WTC11 (cell line): ENCODE data around the gene OGFOD1. TPM values are rescaled to one million over a fixed set of nuclear protein-coding genes. Genes with fewer than 3 reads are reported as not detected.

Source experiments
- ATAC-seq: fragments of 200-7000 bp; cut with Tn5 transposase; 2 replicates; pipeline ENCODE4 v1.10.0; 2021; ENCODE audit warnings: mild to moderate bottlenecking, moderate library complexity
- CTCF ChIA-PET: fragments of 300-600 bp; sonication (Branson Sonifier 250); formaldehyde crosslinking; loops from one replicate; lab custom pipeline; 2021; ENCODE audit warnings: antibody characterized with exemption; lab: Charles Lee
- POLR2A ChIA-PET: fragments of 350-600 bp; sonication (Branson Sonifier 250); formaldehyde crosslinking; loops from one replicate; lab custom pipeline; 2021; ENCODE audit warnings: antibody characterized with exemption; lab: Charles Lee
- DNase-seq: peaks from one replicate; pipeline ENCODE4 v3.0.0; 2021; ENCODE audit warnings: low spot score
- H3K27ac Mint-ChIP-seq: 2 replicates; pipeline ENCODE4 v1.8.0; 2021; ENCODE audit warnings: mixed read lengths
- H3K27me3 Mint-ChIP-seq: 2 replicates; pipeline ENCODE4 v1.8.0; 2021; ENCODE audit warnings: low read depth, mild to moderate bottlenecking, moderate library complexity, mixed read lengths
- H3K36me3 Mint-ChIP-seq: 2 replicates; pipeline ENCODE4 v1.8.0; 2021; ENCODE audit warnings: mixed read lengths
- H3K4me1 Mint-ChIP-seq: 2 replicates; pipeline ENCODE4 v1.8.0; 2022; ENCODE audit warnings: mixed read lengths
- H3K4me3 Mint-ChIP-seq: 2 replicates; pipeline ENCODE4 v1.8.0; 2021; ENCODE audit warnings: mild to moderate bottlenecking, moderate library complexity, mixed read lengths
- H3K9me3 Mint-ChIP-seq: 2 replicates; pipeline ENCODE4 v1.8.0; 2021; ENCODE audit warnings: mixed read lengths
- ELF4 ChIP-seq: sonication (generic); formaldehyde crosslinking; IDR thresholded peaks from 2 replicates; pipeline ENCODE4 v1.8.1; 2022; ENCODE audit warnings: low read depth, mild to moderate bottlenecking, moderate library complexity, missing genetic modification reagents
- FOXP1 ChIP-seq: sonication (generic); formaldehyde crosslinking; IDR thresholded peaks from 2 replicates; pipeline ENCODE4 v1.8.0; 2022; ENCODE audit warnings: missing genetic modification reagents, mild to moderate bottlenecking, moderate library complexity, borderline replicate concordance
- GTF2I ChIP-seq: fragments of 250-450 bp; sonication (Bioruptor Pico); conservative IDR thresholded peaks from 2 replicates; pipeline ENCODE4 v1.4.0; 2021; ENCODE audit warnings: mild to moderate bottlenecking
- KAT7 ChIP-seq: sonication (generic); formaldehyde crosslinking; IDR thresholded peaks from 2 replicates; pipeline ENCODE4 v1.8.1; 2023; ENCODE audit warnings: missing genetic modification reagents, mild to moderate bottlenecking, borderline replicate concordance
- NFE2L1 ChIP-seq: sonication (generic); formaldehyde crosslinking; IDR thresholded peaks from 2 replicates; pipeline ENCODE4 v1.8.1; 2023; ENCODE audit warnings: missing genetic modification reagents
- NR2C2 ChIP-seq: sonication (generic); formaldehyde crosslinking; IDR thresholded peaks from 2 replicates; pipeline ENCODE4 v1.8.0; 2022; ENCODE audit warnings: mild to moderate bottlenecking, missing genetic modification reagents
- RORB ChIP-seq: fragments of 250-450 bp; sonication (Bioruptor Pico); IDR thresholded peaks from 2 replicates; pipeline ENCODE4 v1.9.0; 2021; ENCODE audit warnings: mild to moderate bottlenecking
- total RNA-seq: library from RNA; stranded (reverse); gene quantifications from 3 replicates; pipeline ENCODE4 v1.2.3, GENCODE V29; 2021
- TF ChIP-seq, protein P1 (sequence below): sonication (generic); formaldehyde crosslinking; IDR thresholded peaks from 2 replicates; pipeline ENCODE4 v1.8.1; 2023; ENCODE audit warnings: mild to moderate bottlenecking, missing genetic modification reagents
- TF ChIP-seq, protein P2 (sequence below): sonication (generic); formaldehyde crosslinking; IDR thresholded peaks from 2 replicates; pipeline ENCODE4 v1.8.0; 2022; ENCODE audit warnings: missing genetic modification reagents
- TF ChIP-seq, protein P3 (sequence below): sonication (generic); formaldehyde crosslinking; IDR thresholded peaks from 2 replicates; pipeline ENCODE4 v1.8.0; 2023; ENCODE audit warnings: missing genetic modification reagents, mild to moderate bottlenecking, borderline replicate concordance
- TF ChIP-seq, protein P4 (sequence below): fragments of 250-450 bp; sonication (Bioruptor Pico); IDR thresholded peaks from 2 replicates; pipeline ENCODE4 v1.9.0; 2021; ENCODE audit warnings: mild to moderate bottlenecking
- TF ChIP-seq, protein P5 (sequence below): sonication (generic); formaldehyde crosslinking; IDR thresholded peaks from 2 replicates; pipeline ENCODE4 v1.8.1; 2022; ENCODE audit warnings: low read depth, missing genetic modification reagents, borderline replicate concordance
- TF ChIP-seq, protein P6 (sequence below): sonication (generic); formaldehyde crosslinking; IDR thresholded peaks from 2 replicates; pipeline ENCODE4 v1.8.0; 2022; ENCODE audit warnings: mild to moderate bottlenecking, missing genetic modification reagents
- TF ChIP-seq, protein P7 (sequence below): sonication (generic); formaldehyde crosslinking; IDR thresholded peaks from 2 replicates; pipeline ENCODE4 v1.8.0; 2023; ENCODE audit warnings: mild to moderate bottlenecking, missing genetic modification reagents

The OGFOD1 gene
- total RNA-seq, 1 experiment from 2014 or later = 50.5 TPM

DNA sequence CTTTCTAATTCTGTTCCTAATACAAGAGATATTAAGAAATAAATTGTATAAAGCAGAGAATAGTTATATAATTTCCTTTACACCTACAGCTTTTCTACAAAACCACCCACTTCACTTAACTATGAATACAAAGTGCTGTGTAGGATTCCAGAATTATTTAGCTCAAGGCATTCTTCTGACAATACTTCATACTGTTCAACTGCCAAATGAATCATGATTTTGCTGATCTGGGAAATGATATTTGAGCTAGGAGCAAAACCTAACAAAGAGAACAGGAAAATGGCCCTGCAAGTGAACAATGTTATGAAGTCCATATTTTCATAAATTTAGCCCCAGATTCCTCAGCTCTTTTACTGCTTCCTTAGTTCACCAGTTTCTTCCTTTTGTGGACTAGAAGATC is 55.6 kb downstream of the OGFOD1 start (continued):
- TF ChIP-seq, protein P1, sequence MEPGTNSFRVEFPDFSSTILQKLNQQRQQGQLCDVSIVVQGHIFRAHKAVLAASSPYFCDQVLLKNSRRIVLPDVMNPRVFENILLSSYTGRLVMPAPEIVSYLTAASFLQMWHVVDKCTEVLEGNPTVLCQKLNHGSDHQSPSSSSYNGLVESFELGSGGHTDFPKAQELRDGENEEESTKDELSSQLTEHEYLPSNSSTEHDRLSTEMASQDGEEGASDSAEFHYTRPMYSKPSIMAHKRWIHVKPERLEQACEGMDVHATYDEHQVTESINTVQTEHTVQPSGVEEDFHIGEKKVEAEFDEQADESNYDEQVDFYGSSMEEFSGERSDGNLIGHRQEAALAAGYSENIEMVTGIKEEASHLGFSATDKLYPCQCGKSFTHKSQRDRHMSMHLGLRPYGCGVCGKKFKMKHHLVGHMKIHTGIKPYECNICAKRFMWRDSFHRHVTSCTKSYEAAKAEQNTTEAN (CRISPR knock-in tag) = no peak
- TF ChIP-seq FOXP1 (CRISPR knock-in tag) = no peak

DNA sequence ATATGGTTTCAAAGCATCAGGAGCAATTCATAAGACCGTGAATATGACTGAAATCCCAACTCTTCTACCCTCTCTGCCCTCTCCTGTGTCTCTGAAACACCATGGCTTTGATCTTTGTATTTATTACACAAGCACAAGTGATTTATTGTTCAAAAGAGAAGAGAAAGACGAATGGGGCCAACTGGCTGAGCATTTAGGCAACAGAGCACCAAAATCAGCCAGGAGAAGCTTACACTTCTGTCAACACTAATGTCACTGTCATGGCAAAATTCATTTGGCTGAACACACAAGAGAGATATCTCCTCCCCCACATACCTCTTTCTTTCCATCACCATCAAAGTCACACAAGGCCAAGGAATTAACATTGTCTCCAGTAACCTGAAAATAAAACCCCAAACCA is 59.2 kb downstream of the OGFOD1 start:
- Mint-ChIP-seq H3K36me3 (peaks cover 14% of the 10 kb centered on the region), H3K9me3 (peaks cover 3% of the 10 kb centered on the region; the same call in 1 of the 2 replicates), H3K4me3 (no peak overlapping the region), H3K27ac (no peak overlapping the region), H3K4me1 (peaks cover 6% of the 10 kb centered on the region), H3K27me3 (no peaks in the 10 kb centered on the region)
- ChIA-PET CTCF (no interaction called here), POLR2A (no interaction called here)
- DNase-seq (no peak), ATAC-seq (no peak)
- TF ChIP-seq RORB = no peak
- no peak for TF ChIP-seq GTF2I (CRISPR knock-in tag)
- TF ChIP-seq, protein P2, sequence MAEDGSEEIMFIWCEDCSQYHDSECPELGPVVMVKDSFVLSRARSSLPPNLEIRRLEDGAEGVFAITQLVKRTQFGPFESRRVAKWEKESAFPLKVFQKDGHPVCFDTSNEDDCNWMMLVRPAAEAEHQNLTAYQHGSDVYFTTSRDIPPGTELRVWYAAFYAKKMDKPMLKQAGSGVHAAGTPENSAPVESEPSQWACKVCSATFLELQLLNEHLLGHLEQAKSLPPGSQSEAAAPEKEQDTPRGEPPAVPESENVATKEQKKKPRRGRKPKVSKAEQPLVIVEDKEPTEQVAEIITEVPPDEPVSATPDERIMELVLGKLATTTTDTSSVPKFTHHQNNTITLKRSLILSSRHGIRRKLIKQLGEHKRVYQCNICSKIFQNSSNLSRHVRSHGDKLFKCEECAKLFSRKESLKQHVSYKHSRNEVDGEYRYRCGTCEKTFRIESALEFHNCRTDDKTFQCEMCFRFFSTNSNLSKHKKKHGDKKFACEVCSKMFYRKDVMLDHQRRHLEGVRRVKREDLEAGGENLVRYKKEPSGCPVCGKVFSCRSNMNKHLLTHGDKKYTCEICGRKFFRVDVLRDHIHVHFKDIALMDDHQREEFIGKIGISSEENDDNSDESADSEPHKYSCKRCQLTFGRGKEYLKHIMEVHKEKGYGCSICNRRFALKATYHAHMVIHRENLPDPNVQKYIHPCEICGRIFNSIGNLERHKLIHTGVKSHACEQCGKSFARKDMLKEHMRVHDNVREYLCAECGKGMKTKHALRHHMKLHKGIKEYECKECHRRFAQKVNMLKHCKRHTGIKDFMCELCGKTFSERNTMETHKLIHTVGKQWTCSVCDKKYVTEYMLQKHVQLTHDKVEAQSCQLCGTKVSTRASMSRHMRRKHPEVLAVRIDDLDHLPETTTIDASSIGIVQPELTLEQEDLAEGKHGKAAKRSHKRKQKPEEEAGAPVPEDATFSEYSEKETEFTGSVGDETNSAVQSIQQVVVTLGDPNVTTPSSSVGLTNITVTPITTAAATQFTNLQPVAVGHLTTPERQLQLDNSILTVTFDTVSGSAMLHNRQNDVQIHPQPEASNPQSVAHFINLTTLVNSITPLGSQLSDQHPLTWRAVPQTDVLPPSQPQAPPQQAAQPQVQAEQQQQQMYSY (CRISPR knock-in tag) = no peak
- no peak for TF ChIP-seq ELF4 (CRISPR knock-in tag)
- TF ChIP-seq, protein P3, sequence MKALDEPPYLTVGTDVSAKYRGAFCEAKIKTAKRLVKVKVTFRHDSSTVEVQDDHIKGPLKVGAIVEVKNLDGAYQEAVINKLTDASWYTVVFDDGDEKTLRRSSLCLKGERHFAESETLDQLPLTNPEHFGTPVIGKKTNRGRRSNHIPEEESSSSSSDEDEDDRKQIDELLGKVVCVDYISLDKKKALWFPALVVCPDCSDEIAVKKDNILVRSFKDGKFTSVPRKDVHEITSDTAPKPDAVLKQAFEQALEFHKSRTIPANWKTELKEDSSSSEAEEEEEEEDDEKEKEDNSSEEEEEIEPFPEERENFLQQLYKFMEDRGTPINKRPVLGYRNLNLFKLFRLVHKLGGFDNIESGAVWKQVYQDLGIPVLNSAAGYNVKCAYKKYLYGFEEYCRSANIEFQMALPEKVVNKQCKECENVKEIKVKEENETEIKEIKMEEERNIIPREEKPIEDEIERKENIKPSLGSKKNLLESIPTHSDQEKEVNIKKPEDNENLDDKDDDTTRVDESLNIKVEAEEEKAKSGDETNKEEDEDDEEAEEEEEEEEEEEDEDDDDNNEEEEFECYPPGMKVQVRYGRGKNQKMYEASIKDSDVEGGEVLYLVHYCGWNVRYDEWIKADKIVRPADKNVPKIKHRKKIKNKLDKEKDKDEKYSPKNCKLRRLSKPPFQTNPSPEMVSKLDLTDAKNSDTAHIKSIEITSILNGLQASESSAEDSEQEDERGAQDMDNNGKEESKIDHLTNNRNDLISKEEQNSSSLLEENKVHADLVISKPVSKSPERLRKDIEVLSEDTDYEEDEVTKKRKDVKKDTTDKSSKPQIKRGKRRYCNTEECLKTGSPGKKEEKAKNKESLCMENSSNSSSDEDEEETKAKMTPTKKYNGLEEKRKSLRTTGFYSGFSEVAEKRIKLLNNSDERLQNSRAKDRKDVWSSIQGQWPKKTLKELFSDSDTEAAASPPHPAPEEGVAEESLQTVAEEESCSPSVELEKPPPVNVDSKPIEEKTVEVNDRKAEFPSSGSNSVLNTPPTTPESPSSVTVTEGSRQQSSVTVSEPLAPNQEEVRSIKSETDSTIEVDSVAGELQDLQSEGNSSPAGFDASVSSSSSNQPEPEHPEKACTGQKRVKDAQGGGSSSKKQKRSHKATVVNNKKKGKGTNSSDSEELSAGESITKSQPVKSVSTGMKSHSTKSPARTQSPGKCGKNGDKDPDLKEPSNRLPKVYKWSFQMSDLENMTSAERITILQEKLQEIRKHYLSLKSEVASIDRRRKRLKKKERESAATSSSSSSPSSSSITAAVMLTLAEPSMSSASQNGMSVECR (CRISPR knock-in tag) = no peak
- TF ChIP-seq NR2C2 (CRISPR knock-in tag) = no peak
- TF ChIP-seq, protein P4, sequence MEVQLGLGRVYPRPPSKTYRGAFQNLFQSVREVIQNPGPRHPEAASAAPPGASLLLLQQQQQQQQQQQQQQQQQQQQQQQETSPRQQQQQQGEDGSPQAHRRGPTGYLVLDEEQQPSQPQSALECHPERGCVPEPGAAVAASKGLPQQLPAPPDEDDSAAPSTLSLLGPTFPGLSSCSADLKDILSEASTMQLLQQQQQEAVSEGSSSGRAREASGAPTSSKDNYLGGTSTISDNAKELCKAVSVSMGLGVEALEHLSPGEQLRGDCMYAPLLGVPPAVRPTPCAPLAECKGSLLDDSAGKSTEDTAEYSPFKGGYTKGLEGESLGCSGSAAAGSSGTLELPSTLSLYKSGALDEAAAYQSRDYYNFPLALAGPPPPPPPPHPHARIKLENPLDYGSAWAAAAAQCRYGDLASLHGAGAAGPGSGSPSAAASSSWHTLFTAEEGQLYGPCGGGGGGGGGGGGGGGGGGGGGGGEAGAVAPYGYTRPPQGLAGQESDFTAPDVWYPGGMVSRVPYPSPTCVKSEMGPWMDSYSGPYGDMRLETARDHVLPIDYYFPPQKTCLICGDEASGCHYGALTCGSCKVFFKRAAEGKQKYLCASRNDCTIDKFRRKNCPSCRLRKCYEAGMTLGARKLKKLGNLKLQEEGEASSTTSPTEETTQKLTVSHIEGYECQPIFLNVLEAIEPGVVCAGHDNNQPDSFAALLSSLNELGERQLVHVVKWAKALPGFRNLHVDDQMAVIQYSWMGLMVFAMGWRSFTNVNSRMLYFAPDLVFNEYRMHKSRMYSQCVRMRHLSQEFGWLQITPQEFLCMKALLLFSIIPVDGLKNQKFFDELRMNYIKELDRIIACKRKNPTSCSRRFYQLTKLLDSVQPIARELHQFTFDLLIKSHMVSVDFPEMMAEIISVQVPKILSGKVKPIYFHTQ (CRISPR knock-in tag) = no peak
- TF ChIP-seq, protein P1 (CRISPR knock-in tag) = no peak
- TF ChIP-seq, protein P5, sequence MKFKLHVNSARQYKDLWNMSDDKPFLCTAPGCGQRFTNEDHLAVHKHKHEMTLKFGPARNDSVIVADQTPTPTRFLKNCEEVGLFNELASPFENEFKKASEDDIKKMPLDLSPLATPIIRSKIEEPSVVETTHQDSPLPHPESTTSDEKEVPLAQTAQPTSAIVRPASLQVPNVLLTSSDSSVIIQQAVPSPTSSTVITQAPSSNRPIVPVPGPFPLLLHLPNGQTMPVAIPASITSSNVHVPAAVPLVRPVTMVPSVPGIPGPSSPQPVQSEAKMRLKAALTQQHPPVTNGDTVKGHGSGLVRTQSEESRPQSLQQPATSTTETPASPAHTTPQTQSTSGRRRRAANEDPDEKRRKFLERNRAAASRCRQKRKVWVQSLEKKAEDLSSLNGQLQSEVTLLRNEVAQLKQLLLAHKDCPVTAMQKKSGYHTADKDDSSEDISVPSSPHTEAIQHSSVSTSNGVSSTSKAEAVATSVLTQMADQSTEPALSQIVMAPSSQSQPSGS = no peak
- TF ChIP-seq, protein P6, sequence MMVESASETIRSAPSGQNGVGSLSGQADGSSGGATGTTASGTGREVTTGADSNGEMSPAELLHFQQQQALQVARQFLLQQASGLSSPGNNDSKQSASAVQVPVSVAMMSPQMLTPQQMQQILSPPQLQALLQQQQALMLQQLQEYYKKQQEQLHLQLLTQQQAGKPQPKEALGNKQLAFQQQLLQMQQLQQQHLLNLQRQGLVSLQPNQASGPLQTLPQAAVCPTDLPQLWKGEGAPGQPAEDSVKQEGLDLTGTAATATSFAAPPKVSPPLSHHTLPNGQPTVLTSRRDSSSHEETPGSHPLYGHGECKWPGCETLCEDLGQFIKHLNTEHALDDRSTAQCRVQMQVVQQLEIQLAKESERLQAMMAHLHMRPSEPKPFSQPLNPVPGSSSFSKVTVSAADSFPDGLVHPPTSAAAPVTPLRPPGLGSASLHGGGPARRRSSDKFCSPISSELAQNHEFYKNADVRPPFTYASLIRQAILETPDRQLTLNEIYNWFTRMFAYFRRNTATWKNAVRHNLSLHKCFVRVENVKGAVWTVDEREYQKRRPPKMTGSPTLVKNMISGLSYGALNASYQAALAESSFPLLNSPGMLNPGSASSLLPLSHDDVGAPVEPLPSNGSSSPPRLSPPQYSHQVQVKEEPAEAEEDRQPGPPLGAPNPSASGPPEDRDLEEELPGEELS (CRISPR knock-in tag) = no peak
- no peak for TF ChIP-seq KAT7
- TF ChIP-seq, protein P7, sequence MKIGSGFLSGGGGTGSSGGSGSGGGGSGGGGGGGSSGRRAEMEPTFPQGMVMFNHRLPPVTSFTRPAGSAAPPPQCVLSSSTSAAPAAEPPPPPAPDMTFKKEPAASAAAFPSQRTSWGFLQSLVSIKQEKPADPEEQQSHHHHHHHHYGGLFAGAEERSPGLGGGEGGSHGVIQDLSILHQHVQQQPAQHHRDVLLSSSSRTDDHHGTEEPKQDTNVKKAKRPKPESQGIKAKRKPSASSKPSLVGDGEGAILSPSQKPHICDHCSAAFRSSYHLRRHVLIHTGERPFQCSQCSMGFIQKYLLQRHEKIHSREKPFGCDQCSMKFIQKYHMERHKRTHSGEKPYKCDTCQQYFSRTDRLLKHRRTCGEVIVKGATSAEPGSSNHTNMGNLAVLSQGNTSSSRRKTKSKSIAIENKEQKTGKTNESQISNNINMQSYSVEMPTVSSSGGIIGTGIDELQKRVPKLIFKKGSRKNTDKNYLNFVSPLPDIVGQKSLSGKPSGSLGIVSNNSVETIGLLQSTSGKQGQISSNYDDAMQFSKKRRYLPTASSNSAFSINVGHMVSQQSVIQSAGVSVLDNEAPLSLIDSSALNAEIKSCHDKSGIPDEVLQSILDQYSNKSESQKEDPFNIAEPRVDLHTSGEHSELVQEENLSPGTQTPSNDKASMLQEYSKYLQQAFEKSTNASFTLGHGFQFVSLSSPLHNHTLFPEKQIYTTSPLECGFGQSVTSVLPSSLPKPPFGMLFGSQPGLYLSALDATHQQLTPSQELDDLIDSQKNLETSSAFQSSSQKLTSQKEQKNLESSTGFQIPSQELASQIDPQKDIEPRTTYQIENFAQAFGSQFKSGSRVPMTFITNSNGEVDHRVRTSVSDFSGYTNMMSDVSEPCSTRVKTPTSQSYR (CRISPR knock-in tag) = no peak
- TF ChIP-seq NFE2L1 (CRISPR knock-in tag) = no peak
